Cerebellar nuclear complex (tissue), 1 donor: ENCODE results near the gene SGCD.

Source experiments
- DNase-seq, 2 experiments: peaks; one replicate each; lab custom pipeline; 2025; lab: John Stamatoyannopoulos, UW

SGCD gene

DNA sequence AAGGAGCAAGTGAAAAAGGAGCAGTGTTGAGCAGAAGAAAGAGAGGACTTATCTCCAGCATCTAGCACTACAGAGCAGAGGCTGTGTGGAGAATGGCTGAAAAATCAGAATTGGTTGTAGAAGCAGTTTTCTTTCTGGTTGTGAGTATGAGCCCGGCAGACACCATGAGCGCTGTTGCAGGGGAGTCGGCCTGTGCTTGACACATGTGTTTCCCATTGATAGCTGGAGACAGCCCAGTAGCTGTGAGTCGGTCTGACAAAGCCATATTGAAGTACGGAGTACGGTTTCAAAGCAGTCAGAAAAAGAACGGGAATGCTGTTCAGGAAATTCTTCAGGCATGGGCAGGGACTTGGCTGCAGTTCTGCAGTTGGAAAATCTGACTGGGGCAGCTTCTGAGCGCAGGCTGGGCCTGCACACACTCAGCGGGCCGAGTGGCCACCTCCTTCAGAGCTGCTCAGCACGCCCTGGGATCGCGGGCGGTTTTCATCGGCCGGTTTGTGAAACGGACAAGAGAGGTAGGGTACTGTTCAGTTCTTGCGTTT is at the start of gene SGCD:
Gene SGCD (plus strand): TSS at position 447 of the 542 bp plus-strand sequence.
- no peak for DNase-seq

DNA sequence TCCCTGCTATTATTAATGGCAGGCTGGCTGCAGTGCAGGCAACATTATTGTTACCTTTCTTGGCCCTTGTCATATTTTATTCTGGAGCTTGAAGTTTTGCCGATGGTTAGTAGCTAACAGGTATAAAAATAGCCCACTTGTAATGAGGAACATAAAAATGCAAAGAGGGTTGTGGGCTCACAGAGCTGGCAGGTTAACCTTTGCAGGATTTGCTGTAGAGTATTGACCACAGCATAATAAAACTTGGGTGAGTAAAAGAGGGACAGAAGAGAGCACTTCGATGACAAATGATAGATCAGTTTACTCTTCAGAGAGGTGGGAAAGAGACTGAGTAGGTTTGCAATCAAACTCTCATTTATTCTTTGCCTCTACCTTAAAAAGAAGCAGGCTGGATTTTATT is 49.7 kb upstream of the SGCD start:
- no peak for DNase-seq

DNA sequence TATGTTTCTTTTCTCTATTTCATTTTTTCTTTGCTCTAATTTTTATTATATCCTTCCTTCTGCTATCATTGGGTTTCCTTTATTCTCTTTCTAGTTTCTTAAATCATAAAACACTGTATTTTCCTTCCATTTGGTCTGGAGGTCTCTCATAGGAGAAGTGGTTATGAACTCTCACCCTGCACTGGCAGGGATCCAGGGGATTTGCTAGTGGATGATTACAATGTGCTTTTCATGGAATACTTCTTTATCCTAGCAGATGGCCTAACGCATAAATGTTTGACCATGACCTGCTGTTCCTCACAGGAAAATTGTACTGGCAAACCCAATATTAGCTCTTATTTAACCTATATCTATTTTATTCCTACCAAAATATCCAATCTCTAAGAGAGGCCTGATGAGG is 31.5 kb upstream of the SGCD start:
- no peak for DNase-seq

DNA sequence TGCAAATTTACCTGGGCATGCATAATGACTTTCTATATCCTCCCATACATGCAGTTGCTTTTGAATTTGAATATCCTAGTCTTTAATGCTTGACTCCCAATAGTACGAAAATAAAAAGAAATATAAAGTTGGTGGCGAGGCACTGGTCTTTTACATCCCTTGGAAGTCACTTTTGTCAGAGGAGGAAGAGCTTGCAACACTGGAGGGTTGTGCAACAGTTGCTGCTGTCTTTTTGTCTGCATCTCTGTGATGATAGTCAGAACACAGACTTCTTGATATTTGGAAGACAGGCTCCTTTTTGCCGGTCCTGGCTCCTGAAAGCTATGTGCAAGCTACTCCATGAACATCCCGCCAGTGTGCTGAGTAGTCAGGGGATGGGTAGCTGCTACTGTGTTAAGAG is 16.8 kb upstream of the SGCD start:
- no peak for DNase-seq

DNA sequence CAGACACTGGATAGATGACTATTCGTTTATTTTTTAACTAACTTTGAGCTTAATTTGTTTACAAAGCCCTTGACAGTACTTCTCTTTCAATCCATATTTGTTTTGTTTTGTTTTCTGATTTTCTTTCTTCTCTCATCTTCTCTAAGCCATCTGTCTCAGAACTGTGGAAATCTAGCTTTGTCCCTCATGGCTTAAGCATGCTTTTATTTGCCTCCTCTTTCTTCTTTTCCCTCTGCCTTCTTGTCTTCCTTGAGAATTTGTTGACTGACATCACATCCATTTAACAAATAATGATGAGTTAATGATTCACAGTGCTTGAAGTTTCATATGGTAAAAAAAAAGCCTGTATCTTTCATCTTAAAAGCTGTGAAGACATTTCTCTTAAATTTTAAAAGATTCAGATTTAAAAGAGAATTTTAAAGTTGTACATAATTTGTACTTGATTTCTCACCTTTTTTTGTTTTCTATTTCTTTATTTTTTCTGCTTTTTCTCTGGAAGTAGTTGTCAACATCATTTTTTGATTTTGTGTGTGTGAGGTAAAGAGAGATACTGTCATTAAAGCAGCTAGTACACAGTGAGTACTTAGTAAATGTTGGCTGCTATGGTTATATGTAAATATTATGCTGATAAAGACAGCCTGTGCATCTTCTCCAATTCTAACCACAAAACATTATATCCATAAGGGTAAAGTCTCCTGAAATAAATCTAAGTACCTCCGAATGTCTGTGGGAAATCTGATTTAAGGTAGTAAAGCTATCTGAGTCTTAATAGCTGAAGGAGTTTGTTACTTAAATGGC is 13.9 kb upstream of the SGCD start:
- no peak for DNase-seq

DNA sequence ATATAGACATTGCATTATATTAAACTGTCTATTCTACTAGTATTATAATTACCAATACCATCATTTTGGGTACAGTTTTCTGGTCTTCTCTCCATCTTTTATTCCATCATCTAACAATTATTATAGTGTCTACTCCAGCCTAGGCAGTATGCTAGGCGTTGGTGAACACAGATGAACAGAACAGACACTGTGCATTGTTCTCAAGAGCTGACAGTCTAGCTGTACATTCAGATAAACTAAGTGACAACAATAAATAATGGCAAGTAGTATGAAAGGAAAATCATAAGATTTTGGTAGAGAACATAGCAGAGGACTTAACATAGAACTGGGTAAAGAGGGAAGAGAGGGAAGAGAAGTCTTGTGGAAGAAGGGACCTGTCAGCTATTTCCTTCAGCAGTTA is 12.5 kb upstream of the SGCD start:
- DNase-seq, result no peak

DNA sequence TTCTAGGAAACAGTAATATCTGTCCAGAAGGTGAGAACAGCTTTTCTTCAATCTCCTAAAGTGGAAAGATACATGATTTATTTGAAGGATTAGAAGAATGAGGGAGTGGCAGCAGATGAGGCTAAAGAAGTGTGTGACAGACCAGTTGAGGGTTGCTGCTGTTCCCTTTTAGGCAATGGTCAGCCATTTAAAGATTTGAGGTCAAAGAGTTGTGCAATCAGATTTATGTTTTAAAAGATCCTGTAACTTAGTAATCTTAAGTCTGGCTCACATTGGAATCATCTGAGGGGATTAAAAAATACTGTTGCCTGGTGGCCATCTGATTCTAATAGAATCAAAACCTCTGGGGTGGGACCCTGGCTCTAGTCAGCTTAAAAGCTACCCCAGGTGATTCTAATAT is 4.3 kb upstream of the SGCD start:
- no peak for DNase-seq

DNA sequence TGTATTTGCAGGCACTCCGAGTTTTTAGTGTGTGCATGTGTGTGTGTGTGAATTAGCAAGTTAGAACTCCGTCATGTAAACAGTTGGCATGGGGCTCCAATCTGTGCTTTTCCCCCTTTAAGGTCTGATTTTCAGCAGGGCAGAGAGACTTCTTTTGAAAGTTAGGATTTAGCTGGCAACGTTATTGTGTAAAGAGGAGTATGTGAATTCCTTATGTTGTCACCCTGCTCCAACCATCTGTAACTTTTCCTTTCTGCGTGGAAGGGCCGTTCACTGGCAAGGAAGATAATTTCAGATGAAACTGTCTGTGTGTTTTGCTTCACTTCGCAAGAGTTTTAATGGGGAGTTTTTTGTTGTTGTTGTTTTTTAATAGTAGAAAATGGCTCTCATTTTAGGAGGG is 332 bp downstream of the SGCD start:
- DNase-seq, result no peak

DNA sequence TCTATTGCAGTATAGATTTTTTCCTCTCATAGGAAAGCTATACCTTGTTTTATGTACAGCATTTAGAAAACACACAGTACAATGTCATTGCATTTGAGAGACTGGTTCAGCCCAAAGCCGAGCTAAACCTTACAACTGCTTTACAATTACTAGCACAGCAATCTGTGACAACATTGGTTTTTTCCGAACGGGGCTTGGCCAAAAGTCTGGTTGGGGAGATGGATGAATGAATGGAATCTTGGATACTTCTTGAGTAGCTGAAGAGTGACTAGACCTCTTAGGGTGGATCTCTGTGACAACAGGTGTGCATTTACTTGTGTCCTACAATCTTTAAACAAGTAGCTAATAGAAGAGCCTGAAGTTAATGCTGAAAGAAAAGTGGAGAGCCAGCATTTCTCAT is 1.2 kb downstream of the SGCD start:
- DNase-seq, result no peak

DNA sequence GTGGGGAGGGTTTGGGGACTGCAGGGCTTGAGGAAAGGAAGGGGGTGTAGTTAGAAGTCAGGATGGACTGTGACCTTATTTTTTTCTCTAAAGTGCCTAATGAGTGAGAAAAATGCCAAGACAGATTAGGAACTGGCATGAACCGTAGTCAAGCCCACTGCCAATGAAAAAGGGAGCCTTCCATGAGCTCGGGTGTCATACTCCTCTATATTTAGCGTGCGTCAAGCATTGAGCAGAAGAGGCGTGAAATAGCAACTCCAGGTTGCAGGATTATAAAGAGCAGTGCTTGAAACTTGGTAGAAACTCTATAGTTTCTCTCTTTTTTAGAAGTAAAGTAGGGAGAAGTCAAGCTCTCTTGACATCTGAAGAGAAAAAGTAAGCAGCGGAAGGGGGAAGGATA is 1.8 kb downstream of the SGCD start:
- no peak for DNase-seq

DNA sequence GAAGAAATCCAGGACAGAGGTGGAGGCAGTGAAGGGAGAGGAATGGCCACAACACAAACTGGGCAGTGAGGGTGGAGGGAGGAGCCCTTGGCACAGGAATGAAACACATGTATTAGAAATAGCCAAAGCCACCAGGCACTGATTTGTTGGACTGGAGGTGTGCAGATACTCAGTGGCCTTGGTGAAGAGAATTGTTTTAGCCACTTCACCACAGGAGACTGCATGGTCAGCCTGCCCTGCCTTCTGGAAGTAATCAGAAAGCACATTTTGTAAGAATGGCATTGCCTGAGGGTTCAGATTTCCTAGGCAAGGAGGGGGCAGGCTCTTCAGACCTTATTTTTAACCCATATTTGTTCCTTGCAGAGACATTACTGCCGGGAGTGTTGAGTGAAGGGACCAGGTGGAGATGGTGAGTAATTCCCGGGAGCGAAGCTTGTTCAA is 2.2 kb downstream of the SGCD start:
- no peak for DNase-seq

DNA sequence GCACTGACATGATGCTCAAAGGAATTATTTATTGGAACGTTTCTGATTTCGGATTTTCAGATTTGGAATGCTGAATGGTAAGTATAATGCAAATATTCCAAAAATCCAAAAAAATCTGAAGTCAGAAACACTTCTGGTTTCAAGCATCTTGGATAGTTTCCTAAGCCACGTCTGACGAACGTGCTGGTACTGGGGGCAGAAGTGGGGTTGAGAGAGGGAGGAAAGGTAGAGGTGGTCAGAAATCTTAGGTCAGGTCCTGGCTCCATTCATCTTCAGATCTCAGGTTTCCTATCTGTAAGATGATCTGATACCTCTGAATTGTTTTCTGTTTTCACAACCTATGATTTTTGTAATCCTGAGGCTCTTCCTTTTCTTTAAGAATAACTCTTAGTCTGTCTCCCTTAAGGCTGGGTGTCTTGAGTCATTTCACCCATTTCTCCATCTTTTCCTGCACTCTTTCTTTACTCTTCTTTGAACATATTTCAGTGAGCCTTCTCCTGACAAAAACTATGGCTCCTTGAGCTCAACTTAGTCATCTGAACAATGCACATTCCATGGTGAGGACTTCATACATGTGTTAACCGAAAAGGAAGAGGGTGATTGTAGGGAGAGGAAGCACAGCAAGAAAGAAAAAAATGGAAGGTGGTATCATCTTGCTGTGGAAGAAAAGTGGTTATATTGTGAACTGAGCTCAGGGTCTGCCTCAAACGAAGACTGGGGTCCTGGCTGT is 3.3 kb downstream of the SGCD start:
- DNase-seq, result no peak

DNA sequence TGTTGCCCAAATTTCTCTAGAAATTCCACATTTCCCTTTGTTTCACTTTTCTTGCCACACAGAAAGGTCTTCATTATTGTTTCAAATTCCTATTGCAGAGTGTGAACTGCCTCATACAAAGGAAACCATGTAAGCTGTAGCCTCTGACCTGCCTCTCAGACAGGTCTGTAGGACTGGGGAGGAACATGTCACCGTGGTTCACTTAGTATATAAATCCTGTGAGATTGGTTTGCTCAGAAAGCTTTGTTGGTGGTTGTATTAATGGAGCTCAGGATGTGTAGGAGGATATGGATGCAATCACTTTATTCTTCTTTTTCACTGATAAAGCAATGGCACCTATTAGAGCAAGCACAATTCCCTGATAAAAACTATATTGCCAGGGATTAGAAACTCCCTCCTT is 4.2 kb downstream of the SGCD start:
- no peak for DNase-seq

DNA sequence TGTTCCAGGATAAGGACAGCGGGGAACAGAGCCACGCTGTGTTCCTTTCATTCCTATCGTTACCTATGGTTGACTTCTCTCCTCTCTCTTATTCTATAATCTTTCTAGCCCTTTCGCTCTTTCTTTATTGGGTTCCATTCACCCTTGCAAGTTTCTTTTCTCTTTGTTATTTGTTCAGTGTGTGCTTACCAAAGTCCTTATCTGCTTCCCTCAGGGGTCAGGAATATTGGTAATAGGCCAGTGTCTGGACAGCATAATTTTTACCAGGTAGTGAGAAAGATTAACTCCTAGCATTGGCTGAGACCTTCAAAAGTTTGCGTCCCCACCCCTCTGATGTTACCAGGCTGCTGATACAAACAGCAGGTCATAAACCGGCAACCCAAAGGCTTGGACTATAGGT is 4.9 kb downstream of the SGCD start:
- DNase-seq, result no peak

DNA sequence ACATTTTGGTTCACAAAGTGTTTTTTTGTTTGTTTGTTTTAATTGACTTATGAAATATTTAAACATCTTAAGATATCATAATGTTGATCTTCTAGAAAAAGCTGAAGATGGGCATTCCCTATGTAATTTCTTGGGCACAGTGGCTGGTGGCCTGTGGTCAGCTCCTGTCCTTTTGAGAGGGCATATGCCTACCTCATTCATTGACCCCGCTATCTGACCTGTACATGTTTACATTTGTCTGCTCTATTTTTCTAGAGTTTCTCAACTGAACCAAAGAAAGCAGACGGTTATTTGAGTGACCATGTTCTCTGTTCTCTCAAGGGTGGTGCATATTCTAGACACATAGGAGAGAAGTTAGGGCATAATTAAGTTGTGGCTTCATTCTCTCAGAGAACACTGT is 5.3 kb downstream of the SGCD start:
- DNase-seq, result no peak

DNA sequence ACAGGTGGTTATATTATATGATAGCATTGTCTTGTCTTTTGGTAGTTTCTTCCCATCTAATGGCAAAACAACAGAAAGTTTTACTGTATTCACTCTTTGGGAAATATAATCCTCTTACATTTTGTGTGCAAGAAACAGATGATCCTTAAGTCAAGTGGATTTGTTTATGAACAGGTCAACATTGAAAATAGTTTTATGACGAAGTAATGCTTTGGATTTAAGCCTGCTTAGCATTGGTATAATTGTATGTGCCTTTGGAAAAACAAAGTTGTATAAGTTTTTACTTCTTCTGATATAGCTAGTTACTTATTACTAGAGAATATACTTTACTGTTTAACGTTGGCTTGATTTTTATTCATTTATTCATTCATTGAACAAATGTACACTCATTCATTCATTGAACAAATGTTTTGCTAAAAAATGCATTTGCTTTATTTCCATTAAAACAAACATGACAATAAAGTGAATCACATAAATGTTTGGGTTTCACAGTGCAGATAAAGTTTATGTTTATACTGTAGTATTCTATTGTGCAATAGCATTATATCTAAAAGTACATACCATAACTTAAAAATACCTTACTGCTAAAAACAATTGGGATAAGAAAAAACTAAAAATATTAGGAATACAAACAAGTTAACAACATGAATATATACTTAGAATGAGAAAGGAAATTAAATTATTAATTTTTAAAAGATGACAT is 12.3 kb downstream of the SGCD start:
- DNase-seq, result no peak

DNA sequence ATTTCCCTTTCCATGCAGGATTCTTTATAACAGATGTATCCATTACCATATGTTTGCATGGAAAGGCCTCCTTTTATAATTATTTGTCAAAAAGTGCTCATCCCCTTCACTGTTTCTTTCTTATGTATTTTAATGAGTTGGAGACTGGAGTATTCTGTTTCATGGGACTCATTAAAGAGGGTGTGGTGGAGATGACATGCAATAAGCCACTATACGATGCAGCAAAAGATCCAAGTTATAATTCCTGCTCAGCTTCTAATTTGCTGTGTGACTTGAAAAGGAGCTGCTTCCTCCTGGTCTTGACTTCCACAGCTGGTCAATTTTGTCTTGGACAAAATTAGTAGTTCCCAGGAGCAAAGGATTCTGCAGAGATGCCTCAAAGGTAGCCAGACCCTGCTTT is 13.9 kb downstream of the SGCD start:
- DNase-seq, result no peak

DNA sequence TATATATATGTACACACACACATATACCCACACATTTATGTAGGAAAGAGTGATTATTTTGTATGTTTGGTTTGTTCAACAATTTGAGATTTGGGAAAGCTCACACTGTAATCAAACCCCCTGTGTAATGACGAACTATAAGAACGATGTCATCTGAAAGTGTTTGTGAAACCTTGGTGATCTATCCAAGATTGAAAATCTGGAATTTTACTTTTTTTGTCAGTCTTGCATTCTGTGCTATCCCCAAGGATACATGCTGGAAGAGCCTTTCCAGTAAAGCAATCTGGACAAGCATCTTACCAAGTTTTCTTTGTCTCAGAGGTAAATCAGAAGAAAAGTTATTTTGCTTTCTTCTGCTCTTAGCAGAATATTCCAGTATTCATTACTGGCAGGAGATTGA is 23.3 kb downstream of the SGCD start:
- no peak for DNase-seq

DNA sequence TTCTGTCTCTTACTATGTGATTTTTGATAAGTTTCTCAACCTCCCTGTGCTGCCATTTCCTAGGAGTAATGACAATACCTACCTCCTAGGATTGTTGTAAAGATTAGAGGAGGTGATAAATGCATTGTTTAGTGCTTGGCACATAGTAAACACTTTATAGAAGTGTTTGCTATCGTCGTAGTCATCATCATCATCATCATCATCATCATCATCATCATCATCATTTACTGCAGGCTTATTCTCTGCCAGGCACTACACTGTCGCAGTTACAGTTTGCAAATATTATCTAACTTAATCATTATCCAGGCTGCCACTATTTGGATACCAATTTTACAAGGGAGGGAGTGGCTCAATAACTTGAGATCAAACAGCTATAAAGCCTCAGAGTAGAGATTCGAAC is 24.5 kb downstream of the SGCD start:
- no peak for DNase-seq

DNA sequence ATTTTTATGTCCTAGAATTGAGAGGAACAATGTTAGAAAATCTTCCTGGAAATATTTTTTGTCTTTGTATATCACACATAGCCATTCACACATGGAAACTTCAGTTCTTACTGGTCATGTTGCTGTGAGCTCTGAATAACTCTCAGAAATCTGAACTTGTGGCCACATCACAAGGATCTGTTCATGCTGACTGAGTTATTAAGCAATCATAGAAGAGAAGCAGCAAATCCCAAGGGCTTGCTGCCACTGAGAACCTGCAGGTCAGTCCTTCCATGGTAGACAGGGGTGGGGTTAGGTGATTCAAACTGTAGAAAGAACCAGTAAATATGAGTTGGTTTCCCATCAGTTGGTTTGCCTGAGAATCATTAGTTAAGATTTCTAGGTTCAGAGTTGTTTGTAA is 27.6 kb downstream of the SGCD start:
- DNase-seq, result no peak

DNA sequence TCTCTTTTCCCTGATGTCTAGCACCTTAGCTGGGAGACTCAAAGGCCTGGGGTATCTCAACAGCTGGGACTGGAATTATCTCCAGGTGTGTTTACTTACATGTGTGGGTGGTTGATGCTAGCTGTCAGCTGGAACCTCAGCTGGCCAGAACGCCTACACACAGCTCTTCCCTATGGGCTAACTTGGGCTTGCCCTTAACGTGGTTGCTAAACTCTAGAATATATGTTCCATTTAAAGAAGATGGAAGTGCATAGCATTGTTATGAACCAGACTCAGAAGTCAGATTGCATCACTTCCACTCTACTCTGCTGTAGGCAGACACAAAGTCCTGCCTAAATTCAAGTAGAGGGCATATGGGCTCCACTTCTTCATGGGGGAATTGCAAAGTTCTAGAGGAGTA is 29.3 kb downstream of the SGCD start:
- DNase-seq, result no peak

DNA sequence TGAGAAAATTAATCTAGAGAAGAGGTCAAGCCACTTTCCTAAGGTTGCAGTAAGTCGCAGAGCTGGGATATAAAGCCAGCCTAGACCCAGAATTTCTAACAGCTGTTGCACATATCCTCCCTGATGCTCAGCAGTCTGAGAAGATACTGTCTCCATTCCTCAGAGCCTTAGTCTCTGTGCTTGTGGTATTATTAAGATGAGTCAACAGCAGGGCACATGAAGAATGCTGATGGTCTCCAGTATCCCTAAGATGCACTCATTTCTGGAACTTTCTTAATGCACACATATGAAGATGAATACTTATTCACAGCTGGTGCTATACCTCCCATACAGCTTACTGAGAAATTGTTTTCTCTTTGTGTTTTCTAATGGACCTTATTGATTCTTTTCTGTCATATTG is 32.5 kb downstream of the SGCD start:
- DNase-seq, result no peak
